Activated CD8-positive, alpha-beta T cell treated with anti-CD3 and anti-CD28 coated beads for 36 hours (primary cell): Measurements from ENCODE around the gene KCNK6. TPM values are rescaled to one million over a fixed set of nuclear protein-coding genes. Genes with fewer than 3 reads are reported as not detected.

Source experiments
- ATAC-seq: fragments of 200-7000 bp; cut with Tn5 transposase; one replicate; pipeline ENCODE4 v1.10.0; 2021; ENCODE audit warnings: mild to moderate bottlenecking, moderate library complexity
- CTCF ChIA-PET: fragments of 350-600 bp; sonication (Branson Sonifier 250); formaldehyde crosslinking; loops from one replicate; lab custom pipeline; 2021; ENCODE audit warnings: antibody characterized with exemption; lab: Charles Lee
- POLR2A ChIA-PET: fragments of 350-600 bp; sonication (Branson Sonifier 250); formaldehyde crosslinking; loops from one replicate; lab custom pipeline; 2021; ENCODE audit warnings: antibody characterized with exemption; lab: Charles Lee
- DNase-seq: peaks from one replicate; pipeline ENCODE4 v3.0.0-alpha.2; 2020
- H3K27ac Mint-ChIP-seq: one replicate; pipeline ENCODE4 v1.8.0; 2021; ENCODE audit warnings: mild to moderate bottlenecking, mixed read lengths
- H3K27me3 Mint-ChIP-seq: one replicate; pipeline ENCODE4 v1.8.0; 2021; ENCODE audit warnings: mixed read lengths
- H3K36me3 Mint-ChIP-seq: one replicate; pipeline ENCODE4 v1.8.0; 2021; ENCODE audit warnings: low read depth, mixed read lengths
- H3K4me1 Mint-ChIP-seq: one replicate; pipeline ENCODE4 v1.8.0; 2021; ENCODE audit warnings: low read depth, mixed read lengths
- H3K4me3 Mint-ChIP-seq: one replicate; pipeline ENCODE4 v1.8.0; 2021; ENCODE audit warnings: mild to moderate bottlenecking, moderate library complexity, mixed read lengths
- H3K9me3 Mint-ChIP-seq: one replicate; pipeline ENCODE4 v1.8.0; 2021; ENCODE audit warnings: mixed read lengths
- CTCF ChIP-seq: fragments of 200-600 bp; IDR thresholded peaks from one replicate; pipeline ENCODE4 v1.8.0; 2022; ENCODE audit warnings: antibody characterized with exemption, mild to moderate bottlenecking
- intact Hi-C: fragments of 100-400 bp; cut with micrococcal nuclease; formaldehyde crosslinking; loops from one replicate; pipeline ENCODE4 v1.10.0; 2022
- total RNA-seq, 2 experiments: library from RNA; stranded (reverse); gene quantifications; one replicate each; pipeline ENCODE4 v1.2.3, GENCODE V29; 2021

Gene KCNK6
- total RNA-seq, 2 experiments from 2014 or later, result 10.3 to 11.9 TPM

DNA sequence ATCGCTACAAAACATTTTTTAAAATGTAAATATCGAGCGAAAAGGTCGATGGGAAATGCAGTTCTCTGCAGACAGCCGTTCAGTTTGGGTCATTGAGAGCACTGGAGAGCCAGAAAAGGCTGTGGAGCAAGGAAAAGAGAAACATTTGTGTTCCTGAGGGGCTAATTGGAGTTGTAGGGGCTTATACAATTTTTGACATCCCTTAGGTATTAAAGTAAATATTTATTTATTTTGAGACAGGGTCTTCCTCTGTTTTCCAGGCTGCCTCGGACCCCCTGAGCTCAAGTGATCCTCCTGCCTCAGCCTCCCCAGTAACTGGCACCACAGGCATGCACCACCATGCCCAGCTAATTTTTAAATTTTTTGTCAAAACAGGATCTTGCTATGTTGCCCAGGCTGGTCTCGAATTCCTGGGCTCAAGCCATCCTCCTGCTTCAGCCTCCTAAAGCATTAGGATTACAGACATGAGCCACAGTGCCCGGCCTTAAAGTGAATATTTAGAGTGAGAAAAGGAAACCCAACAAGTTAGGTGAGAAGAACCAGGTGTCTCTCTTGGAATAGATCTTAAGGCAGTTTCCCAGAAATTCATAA, 3.1 kb upstream of the KCNK6 start:
- Mint-ChIP-seq H3K9me3 (no peaks in the 10 kb centered on the region), H3K36me3 (no peaks in the 10 kb centered on the region), H3K4me1 (peaks cover 46% of the 10 kb centered on the region), H3K4me3 (peak overlapping the region; percentile 95), H3K27ac (peak overlapping the region; percentile 94), H3K27me3 (no peaks in the 10 kb centered on the region)
- POLR2A ChIA-PET, result no interaction called here
- DNase-seq, result no peak
- CTCF ChIA-PET, result no interaction called here
- ATAC-seq, result peak; percentile 1
- no peak for TF ChIP-seq CTCF
- intact Hi-C loops, result loop anchor here (10.0 kb wide), 1 partner anchor 52 kb away; the partner anchor contains the start of gene SPINT2

DNA sequence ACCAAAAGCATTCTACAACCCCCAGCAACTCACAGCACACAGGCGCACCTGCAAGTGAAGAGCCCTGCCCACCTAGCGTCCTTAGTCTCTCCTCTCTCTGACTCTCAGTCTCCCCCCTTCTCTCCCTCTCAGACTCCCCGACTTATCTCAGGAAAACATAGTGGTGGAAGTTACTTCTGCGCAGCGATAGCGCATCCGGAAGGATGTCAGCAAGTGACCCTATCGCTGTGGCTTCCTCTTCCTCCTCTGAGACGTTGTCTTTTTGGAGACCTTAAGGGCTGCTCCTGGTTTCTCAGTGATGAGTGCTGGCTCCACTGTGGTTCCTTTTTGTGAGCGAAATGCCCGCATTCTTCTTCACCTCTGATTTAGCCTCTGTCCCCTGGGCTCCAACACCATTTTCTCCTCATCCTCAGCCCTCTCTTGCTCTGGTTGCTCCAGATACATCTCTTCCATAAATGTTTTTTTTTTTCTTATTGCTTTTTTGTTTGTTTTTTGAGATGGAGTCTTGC, 2.5 kb upstream of the KCNK6 start:
- ChIA-PET POLR2A (no interaction called here), CTCF (interaction anchor here (4.5 kb wide), 1 partner anchor 73 kb away, joined by 18 read pairs; no protein-coding TSS in a partner anchor)
- DNase-seq, result peak; percentile 47
- Mint-ChIP-seq H3K36me3 (peaks cover 1% of the 10 kb centered on the region), H3K4me1 (peaks cover 50% of the 10 kb centered on the region), H3K27me3 (no peaks in the 10 kb centered on the region), H3K4me3 (peak overlapping the region; percentile 95), H3K27ac (peak overlapping the region; percentile 94), H3K9me3 (no peaks in the 10 kb centered on the region)
- intact Hi-C loops, result loop anchor here (10.0 kb wide), 1 partner anchor 52 kb away; the partner anchor contains the start of gene SPINT2
- no peak for TF ChIP-seq CTCF
- ATAC-seq, result no peak

GRCh38 chr19:38318660-38319059, 985 bp upstream of the KCNK6 start:
- peaks cover 47% of the 10 kb centered on the region for H3K4me1 Mint-ChIP-seq
- H3K36me3 Mint-ChIP-seq, result peaks cover 5% of the 10 kb centered on the region
- ATAC-seq (no peak), DNase-seq (no peak)
- ChIA-PET CTCF (interaction anchor here (0.9 to 4.5 kb wide), 6 partner anchors 12 to 85 kb away, joined by 3 to 18 read pairs (median 4); partner anchors contain the start of gene CATSPERG), POLR2A (interaction anchor here (1.2 to 2.7 kb wide), 2 partner anchors 54 to 66 kb away, joined by 3 to 13 read pairs; partner anchors contain the start of gene SPINT2)
- H3K27ac Mint-ChIP-seq, result no peak overlapping the region
- no peaks in the 10 kb centered on the region for H3K9me3 Mint-ChIP-seq
- no peak for TF ChIP-seq CTCF
- intact Hi-C loops, result loop anchor here (10.0 kb wide), 1 partner anchor 54 kb away; the partner anchor contains the start of gene SPINT2
- no peaks in the 10 kb centered on the region for H3K27me3 Mint-ChIP-seq
- H3K4me3 Mint-ChIP-seq, result peak overlapping the region; percentile 84

GRCh38 chr19:38320969-38321339, 1.3 kb downstream of the KCNK6 start:
- Mint-ChIP-seq H3K27me3 (no peaks in the 10 kb centered on the region), H3K4me1 (peaks cover 38% of the 10 kb centered on the region), H3K9me3 (no peaks in the 10 kb centered on the region), H3K36me3 (peaks cover 10% of the 10 kb centered on the region), H3K4me3 (peak overlapping the region; percentile 84), H3K27ac (no peak overlapping the region)
- POLR2A ChIA-PET, result interaction anchor here (0.6 kb wide), 1 partner anchor 309 kb away, joined by 3 read pairs; no protein-coding TSS in a partner anchor
- ATAC-seq, result no peak
- CTCF ChIA-PET, result interaction anchor here (0.9 to 4.5 kb wide), 5 partner anchors 44 to 79 kb away, joined by 3 to 18 read pairs (median 4); partner anchors contain the start of gene PPP1R14A
- intact Hi-C loops, result no loop called here
- no peak for TF ChIP-seq CTCF
- no peak for DNase-seq

DNA sequence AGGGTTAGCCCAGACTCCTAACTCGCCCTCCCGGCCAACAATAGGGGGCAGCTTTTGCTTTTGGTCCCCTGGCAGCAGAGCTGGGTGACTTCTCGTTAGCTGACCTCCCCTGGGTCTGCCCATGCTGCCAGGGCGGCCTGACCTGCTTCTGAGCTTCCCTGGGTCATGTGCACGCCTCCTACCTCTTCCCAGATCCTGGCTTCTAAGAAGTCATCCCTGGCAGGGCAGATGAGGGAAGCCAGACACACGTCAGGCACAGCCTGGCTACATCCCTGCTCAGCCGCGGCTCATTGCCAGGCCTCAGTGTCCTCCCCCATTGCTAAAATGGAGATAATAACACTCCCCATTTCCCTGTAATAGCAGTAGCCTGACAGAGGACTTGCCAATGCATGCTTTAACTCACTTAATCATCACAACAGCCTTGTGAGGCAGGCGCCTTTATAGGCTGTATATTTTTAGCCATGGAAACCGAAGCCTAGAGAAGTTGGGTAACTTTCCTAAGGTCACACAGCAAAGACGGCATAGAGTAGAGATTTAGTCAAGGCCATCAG, 2.1 kb downstream of the KCNK6 start:
- ChIA-PET POLR2A (no interaction called here), CTCF (interaction anchor here (1.6 to 4.5 kb wide), 3 partner anchors 65 to 80 kb away, joined by 3 to 18 read pairs (median 4); partner anchors contain the start of gene PPP1R14A)
- Mint-ChIP-seq H3K36me3 (peaks cover 10% of the 10 kb centered on the region), H3K4me1 (peaks cover 32% of the 10 kb centered on the region), H3K27me3 (no peaks in the 10 kb centered on the region), H3K27ac (no peak overlapping the region), H3K9me3 (no peaks in the 10 kb centered on the region), H3K4me3 (peak overlapping the region; percentile 84)
- intact Hi-C loops, result no loop called here
- no peak for TF ChIP-seq CTCF
- no peak for ATAC-seq
- no peak for DNase-seq
